GM10248 (cell line): ENCODE measurements around the gene ETFRF1.

Experiments used
- CTCF ChIA-PET: fragments of 300-600 bp; sonication (Branson Sonifier 250); formaldehyde crosslinking; extraction: SDS; loops from one replicate; lab custom pipeline; 2021; ENCODE audit warnings: antibody characterized with exemption; lab: Yijun Ruan, JAX
- POLR2A ChIA-PET: fragments of 350-650 bp; sonication (Branson Sonifier 250); formaldehyde crosslinking; extraction: SDS; loops from one replicate; lab custom pipeline; 2020; ENCODE audit warnings: antibody characterized with exemption; lab: Yijun Ruan, JAX
- DNase-seq: peaks from one replicate; pipeline ENCODE4 v3.0.0; 2012; ENCODE audit errors: extremely low spot score
- CTCF ChIP-seq: IDR thresholded peaks from 2 replicates; pipeline ENCODE4 v1.5.1; 2012; ENCODE audit warnings: mild to moderate bottlenecking, low read depth; ENCODE audit errors: extremely low read depth, missing control alignments, control extremely low read depth

Gene ETFRF1

GRCh38 chr12:25249931-25250738 is 55.1 kb downstream of the ETFRF1 start:
- DNase-seq: peak; percentile 68
- ChIA-PET CTCF (interaction anchor here (1.0 to 2.9 kb wide), 4 partner anchors 9 to 139 kb away, joined by 3 to 18 read pairs (median 4); no protein-coding TSS in a partner anchor), POLR2A (interaction anchor here (1.0 kb wide), 1 partner anchor 55 kb away, joined by 3 read pairs; the partner anchor contains the start of genes DNAI7 and ETFRF1)
- TF ChIP-seq CTCF: no peak

GRCh38 chr12:25250744-25251730 is 56.0 kb downstream of the ETFRF1 start, which contains the start of gene KRAS:
Gene KRAS, minus strand, starts transcription at chr12:25250929.
- no peak for TF ChIP-seq CTCF
- ChIA-PET POLR2A (interaction anchor here (0.6 to 1.0 kb wide), 2 partner anchors 56 to 132 kb away, joined by 3 to 4 read pairs; partner anchors contain the start of genes DNAI7 and ETFRF1), CTCF (interaction anchor here (1.0 to 2.9 kb wide), 3 partner anchors 10 to 138 kb away, joined by 3 to 18 read pairs (median 4); no protein-coding TSS in a partner anchor)
- peak; percentile 92 for DNase-seq

GRCh38 chr12:25251769-25252168 is 56.7 kb downstream of the ETFRF1 start:
- DNase-seq: no peak
- ChIA-PET POLR2A (no interaction called here), CTCF (interaction anchor here (0.9 to 2.9 kb wide), 3 partner anchors 11 to 136 kb away, joined by 3 to 18 read pairs (median 3); no protein-coding TSS in a partner anchor)
- no peak for TF ChIP-seq CTCF

GRCh38 chr12:25252946-25253345 is 57.9 kb downstream of the ETFRF1 start:
- no peak for DNase-seq
- ChIA-PET CTCF (interaction anchor here (1.3 to 2.9 kb wide), 2 partner anchors 12 to 135 kb away, joined by 3 to 18 read pairs; no protein-coding TSS in a partner anchor), POLR2A (no interaction called here)
- no peak for TF ChIP-seq CTCF

GRCh38 chr12:25253371-25254068 is 58.5 kb downstream of the ETFRF1 start:
- no peak for TF ChIP-seq CTCF
- ChIA-PET POLR2A (no interaction called here), CTCF (no interaction called here)
- no peak for DNase-seq
